A549 (cell line): ENCODE measurements around the gene PRKCZ. TPM values are rescaled to one million over a fixed set of nuclear protein-coding genes. Genes with fewer than 3 reads are reported as not detected.

ENCODE experiments used
- ATAC-seq, 2 experiments: fragments of 200-7000 bp in 1 of 2; fragments of >200 bp in 1 of 2; cut with Nextera tagmentation in 1 of 2; cut with Tn5 transposase in 1 of 2; 3 replicates each; pipeline versions ENCODE4 v1.8.0 to v1.9.1; 2018 to 2020; ENCODE audit warnings: mild to moderate bottlenecking in 1 of 2, moderate library complexity in 1 of 2
- CTCF ChIA-PET: fragments of 300-600 bp; sonication (Branson Sonifier 250); formaldehyde crosslinking; extraction: SDS; loops from one replicate; lab custom pipeline; 2021; ENCODE audit warnings: antibody characterized with exemption, inconsistent platforms; lab: Yijun Ruan, JAX
- POLR2A ChIA-PET: fragments of 350-600 bp; formaldehyde crosslinking; extraction: SDS; loops from one replicate; lab custom pipeline; 2021; ENCODE audit warnings: antibody characterized with exemption, inconsistent platforms; lab: Yijun Ruan, JAX
- DNase-seq, 2 experiments: peaks; one replicate each; pipeline versions ENCODE4 v3.0.0 to v3.0.0-alpha.2; 2011 to 2016; ENCODE audit warnings: low read depth in 1 of 2, low spot score in 1 of 2
- FAIRE-seq: peaks from 2 replicates; lab custom pipeline; 2011; peaks lifted over from hg19 to GRCh38; lab: Jason Lieb, UNC
- H3K27ac ChIP-seq, 2 experiments: fragments of >200 bp; sonication (Bioruptor Twin); formaldehyde crosslinking; 3 replicates each; pipeline ENCODE4 v1.5.1; 2016 to 2017
- H3K4me1 ChIP-seq: fragments of >200 bp; sonication (Bioruptor Twin); formaldehyde crosslinking; 3 replicates; pipeline ENCODE4 v1.6.1; 2016
- H3K4me2 ChIP-seq: fragments of >200 bp; sonication (Bioruptor Twin); formaldehyde crosslinking; 3 replicates; pipeline ENCODE4 v1.6.1; 2016
- H3K4me3 ChIP-seq: fragments of >200 bp; sonication (Bioruptor Twin); formaldehyde crosslinking; 3 replicates; pipeline ENCODE4 v1.5.1; 2016
- H3K9me3 ChIP-seq: fragments of >200 bp; sonication (Bioruptor Twin); formaldehyde crosslinking; 3 replicates; pipeline ENCODE4 v1.6.1; 2016
- CHD2 ChIP-seq: fragments of 150-350 bp; IDR thresholded peaks from 2 replicates; pipeline ENCODE4 v1.6.1; 2014; ENCODE audit warnings: low read length; ENCODE audit not compliant: partially characterized antibody
- EHF ChIP-seq: fragments of 250-450 bp; sonication (Bioruptor Pico); IDR thresholded peaks from 2 replicates; pipeline ENCODE4 v1.5.0; 2020; ENCODE audit warnings: mild to moderate bottlenecking
- EP300 ChIP-seq, 2 experiments: fragments of >200 bp; sonication (Bioruptor Twin); formaldehyde crosslinking; IDR thresholded peaks; 2 replicates in 1 of 2; 3 replicates in 1 of 2; pipeline ENCODE4 v1.6.1; 2016 to 2017
- FOSB ChIP-seq: fragments of 250-450 bp; sonication (Bioruptor Pico); IDR thresholded peaks from 2 replicates; pipeline ENCODE4 v1.5.0; 2020; ENCODE audit warnings: mild to moderate bottlenecking, moderate library complexity
- FOSL2 ChIP-seq, 2 experiments: fragments of 450-650 bp in 1 of 2; fragments of >200 bp in 1 of 2; sonication (Bioruptor Twin) in 1 of 2; formaldehyde crosslinking; IDR thresholded peaks; 2 replicates each; pipeline versions ENCODE4 v1.5.0 to v1.6.1; 2016 to 2020; ENCODE audit warnings: mild to moderate bottlenecking in 1 of 2, moderate library complexity in 1 of 2
- HEYL ChIP-seq: fragments of 250-450 bp; sonication (Bioruptor Pico); IDR thresholded peaks from 2 replicates; pipeline ENCODE4 v1.8.0; 2021; ENCODE audit warnings: mild to moderate bottlenecking, moderate library complexity
- HOXA7 ChIP-seq: fragments of 250-450 bp; sonication (Bioruptor Pico); IDR thresholded peaks from 2 replicates; pipeline ENCODE4 v1.5.0; 2020; ENCODE audit warnings: mild to moderate bottlenecking, moderate library complexity
- HOXB13 ChIP-seq: fragments of 250-450 bp; sonication (Bioruptor Pico); IDR thresholded peaks from 2 replicates; pipeline ENCODE4 v1.5.0; 2020; ENCODE audit warnings: low read depth, mild to moderate bottlenecking, moderate library complexity
- HOXB5 ChIP-seq: fragments of 250-450 bp; sonication (Bioruptor Pico); IDR thresholded peaks from 2 replicates; pipeline ENCODE4 v1.5.0; 2020; ENCODE audit warnings: mild to moderate bottlenecking, moderate library complexity
- JUN ChIP-seq, 2 experiments: fragments of >200 bp; sonication (Bioruptor Twin); formaldehyde crosslinking; IDR thresholded peaks; 2 replicates in 1 of 2; 3 replicates in 1 of 2; pipeline ENCODE4 v1.6.1; 2016 to 2017
- JUNB ChIP-seq: fragments of >200 bp; sonication (Bioruptor Twin); formaldehyde crosslinking; IDR thresholded peaks from 2 replicates; pipeline ENCODE4 v1.6.1; 2016
- KDM1A ChIP-seq: fragments of 200-600 bp; sonication (generic); IDR thresholded peaks from 2 replicates; pipeline ENCODE4 v1.6.1; 2016; ENCODE audit warnings: low read depth, mild to moderate bottlenecking
- MAZ ChIP-seq: fragments of 150-350 bp; IDR thresholded peaks from 2 replicates; pipeline ENCODE4 v1.6.1; 2014; ENCODE audit warnings: antibody characterized with exemption, low read depth, low read length, borderline replicate concordance
- POLR2A ChIP-seq: IDR thresholded peaks from 2 replicates; pipeline ENCODE4 v1.6.1; 2012; ENCODE audit warnings: mild to moderate bottlenecking, low read length
- RAD21 ChIP-seq, 2 experiments: fragments of >200 bp in 1 of 2; sonication (Bioruptor Twin) in 1 of 2; formaldehyde crosslinking in 1 of 2; IDR thresholded peaks in 1 of 2; conservative IDR thresholded peaks in 1 of 2; 2 replicates in 1 of 2; 3 replicates in 1 of 2; pipeline ENCODE4 v1.6.1; 2012 to 2018; ENCODE audit warnings: inconsistent platforms in 1 of 2
- RFX5 ChIP-seq: fragments of 450-650 bp; IDR thresholded peaks from 2 replicates; pipeline ENCODE4 v1.7.1; 2014; ENCODE audit warnings: antibody characterized with exemption, mild to moderate bottlenecking, moderate library complexity
- TFCP2L1 ChIP-seq: fragments of 250-450 bp; sonication (Bioruptor Pico); IDR thresholded peaks from 2 replicates; pipeline ENCODE4 v1.5.0; 2021; ENCODE audit warnings: mild to moderate bottlenecking
- TP53 ChIP-seq: fragments of 250-450 bp; sonication (Bioruptor Pico); IDR thresholded peaks from 2 replicates; pipeline ENCODE4 v1.5.0; 2021; ENCODE audit warnings: mild to moderate bottlenecking, moderate library complexity
- ZFP36 ChIP-seq: fragments of 450-650 bp; IDR thresholded peaks from 2 replicates; pipeline ENCODE4 v1.6.1; 2014; ENCODE audit warnings: borderline replicate concordance; ENCODE audit not compliant: partially characterized antibody
- ZSCAN20 ChIP-seq: fragments of 250-450 bp; sonication (Bioruptor Pico); IDR thresholded peaks from 2 replicates; pipeline ENCODE4 v1.8.0; 2022; ENCODE audit warnings: mild to moderate bottlenecking, moderate library complexity
- WGBS: methylation state at CpG from one replicate; pipeline ENCODE4 v1.1.6; 2017; ENCODE audit errors: missing lambda C conversion rate; 5-methylcytosine and 5-hydroxymethylcytosine counted together
- polyA plus RNA-seq, 4 experiments: library from polyadenylated mRNA; depleted of rRNA in 3 of 4; stranded (reverse); fragments of >200 nt; fragmentation: RNase III in 1 of 4; extraction: RNeasy Plus Mini Kit Qiagen cat#74134 plus additional on column Dnase treatment in 1 of 4; gene quantifications; 2 replicates in 3 of 4; 3 replicates in 1 of 4; pipeline ENCODE4 v1.2.3, GENCODE V29; 2011 to 2017
- TF ChIP-seq, protein P1 (sequence below): fragments of 450-650 bp; IDR thresholded peaks from 2 replicates; pipeline ENCODE4 v1.6.1; 2014; ENCODE audit warnings: antibody characterized with exemption
- TF ChIP-seq, protein P2 (sequence below): IDR thresholded peaks from 2 replicates; pipeline ENCODE4 v1.6.1; 2012
- TF ChIP-seq, protein P3 (sequence below): fragments of >200 bp; sonication (Bioruptor Twin); formaldehyde crosslinking; IDR thresholded peaks from 3 replicates; pipeline ENCODE4 v1.6.1; 2016
- TF ChIP-seq, protein P4 (sequence below): fragments of >200 bp; sonication (Bioruptor Twin); formaldehyde crosslinking; IDR thresholded peaks from 2 replicates; pipeline ENCODE4 v1.6.1; 2016
- TF ChIP-seq, protein P5 (sequence below): IDR thresholded peaks from 2 replicates; pipeline ENCODE4 v1.6.1; 2012; ENCODE audit warnings: low read depth, borderline replicate concordance
- TF ChIP-seq, protein P6 (sequence below): IDR thresholded peaks from 2 replicates; pipeline ENCODE4 v1.6.1; 2012

PRKCZ gene
- polyA plus RNA-seq, 2 of the 4 experiments (the other 2 are of a cell fraction) = 9.5 to 9.8 TPM

DNA sequence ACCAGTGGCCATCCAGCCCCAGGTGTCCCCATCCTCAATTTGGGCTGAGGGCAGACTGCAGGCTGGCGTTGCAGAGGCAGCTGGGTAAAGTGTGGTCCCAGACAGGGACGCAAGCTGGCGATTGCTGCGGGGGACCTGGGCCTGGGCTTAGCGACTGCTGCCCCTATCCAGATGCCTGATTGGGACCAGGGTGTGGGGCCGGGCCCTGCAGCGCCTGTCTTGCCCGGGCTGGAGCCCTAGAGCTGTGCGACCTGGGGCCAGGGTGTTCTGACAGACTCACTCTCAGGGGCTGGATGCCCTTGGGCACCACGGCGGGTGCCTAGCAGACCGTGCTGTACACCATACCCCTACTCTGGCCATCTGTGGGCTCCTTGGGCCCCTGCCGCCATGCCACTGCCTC is 160.6 kb downstream of the PRKCZ start:
- DNase-seq (no peak), FAIRE-seq (no peak), ATAC-seq (no peak)
- TF ChIP-seq, protein P1, sequence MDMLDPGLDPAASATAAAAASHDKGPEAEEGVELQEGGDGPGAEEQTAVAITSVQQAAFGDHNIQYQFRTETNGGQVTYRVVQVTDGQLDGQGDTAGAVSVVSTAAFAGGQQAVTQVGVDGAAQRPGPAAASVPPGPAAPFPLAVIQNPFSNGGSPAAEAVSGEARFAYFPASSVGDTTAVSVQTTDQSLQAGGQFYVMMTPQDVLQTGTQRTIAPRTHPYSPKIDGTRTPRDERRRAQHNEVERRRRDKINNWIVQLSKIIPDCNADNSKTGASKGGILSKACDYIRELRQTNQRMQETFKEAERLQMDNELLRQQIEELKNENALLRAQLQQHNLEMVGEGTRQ = no peak
- TF ChIP-seq RFX5 = no peak
- no peak for TF ChIP-seq HOXB5 (CRISPR knock-in tag)
- TF ChIP-seq, protein P2, sequence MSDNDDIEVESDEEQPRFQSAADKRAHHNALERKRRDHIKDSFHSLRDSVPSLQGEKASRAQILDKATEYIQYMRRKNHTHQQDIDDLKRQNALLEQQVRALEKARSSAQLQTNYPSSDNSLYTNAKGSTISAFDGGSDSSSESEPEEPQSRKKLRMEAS = no peak
- no peak for TF ChIP-seq TFCP2L1 (CRISPR knock-in tag)
- TF ChIP-seq, protein P3, sequence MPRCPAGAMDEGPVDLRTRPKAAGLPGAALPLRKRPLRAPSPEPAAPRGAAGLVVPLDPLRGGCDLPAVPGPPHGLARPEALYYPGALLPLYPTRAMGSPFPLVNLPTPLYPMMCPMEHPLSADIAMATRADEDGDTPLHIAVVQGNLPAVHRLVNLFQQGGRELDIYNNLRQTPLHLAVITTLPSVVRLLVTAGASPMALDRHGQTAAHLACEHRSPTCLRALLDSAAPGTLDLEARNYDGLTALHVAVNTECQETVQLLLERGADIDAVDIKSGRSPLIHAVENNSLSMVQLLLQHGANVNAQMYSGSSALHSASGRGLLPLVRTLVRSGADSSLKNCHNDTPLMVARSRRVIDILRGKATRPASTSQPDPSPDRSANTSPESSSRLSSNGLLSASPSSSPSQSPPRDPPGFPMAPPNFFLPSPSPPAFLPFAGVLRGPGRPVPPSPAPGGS = no peak
- no peak for TF ChIP-seq KDM1A
- Histone ChIP-seq H3K4me1 (peaks cover 72% of the 10 kb centered on the region), H3K4me2 (no peak overlapping the region), H3K9me3 (no peaks in the 10 kb centered on the region), H3K4me3 (no peak overlapping the region), H3K27ac (peak overlapping the region; percentile 42 to 97; a peak in 4 of 6 replicates)
- WGBS = 91% methylated on average over 11 of the region's 13 CpGs
- POLR2A ChIA-PET = no interaction called here
- CTCF ChIA-PET = interaction anchor here (0.6 to 4.9 kb wide), 3 partner anchors 13 to 171 kb away, joined by 3 to 30 read pairs (median 11); partner anchors contain the start of gene FAAP20

DNA sequence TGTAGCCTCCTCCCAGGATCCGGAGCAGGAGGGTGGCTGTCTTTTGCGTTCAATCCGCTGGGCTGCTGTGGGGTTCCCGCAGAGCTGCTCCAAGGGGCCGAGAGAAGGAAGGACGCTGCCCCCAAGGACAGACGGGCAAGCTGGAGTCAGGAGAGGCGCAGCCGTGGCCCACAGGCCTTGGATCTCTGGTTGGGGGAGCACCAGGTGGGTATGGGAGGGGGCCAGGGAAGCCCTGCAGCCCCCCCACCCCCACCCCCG is 162.0 kb downstream of the PRKCZ start:
- H3K27ac ChIP-seq = peak overlapping the region; percentile 99 to 100
- no peak for FAIRE-seq

DNA sequence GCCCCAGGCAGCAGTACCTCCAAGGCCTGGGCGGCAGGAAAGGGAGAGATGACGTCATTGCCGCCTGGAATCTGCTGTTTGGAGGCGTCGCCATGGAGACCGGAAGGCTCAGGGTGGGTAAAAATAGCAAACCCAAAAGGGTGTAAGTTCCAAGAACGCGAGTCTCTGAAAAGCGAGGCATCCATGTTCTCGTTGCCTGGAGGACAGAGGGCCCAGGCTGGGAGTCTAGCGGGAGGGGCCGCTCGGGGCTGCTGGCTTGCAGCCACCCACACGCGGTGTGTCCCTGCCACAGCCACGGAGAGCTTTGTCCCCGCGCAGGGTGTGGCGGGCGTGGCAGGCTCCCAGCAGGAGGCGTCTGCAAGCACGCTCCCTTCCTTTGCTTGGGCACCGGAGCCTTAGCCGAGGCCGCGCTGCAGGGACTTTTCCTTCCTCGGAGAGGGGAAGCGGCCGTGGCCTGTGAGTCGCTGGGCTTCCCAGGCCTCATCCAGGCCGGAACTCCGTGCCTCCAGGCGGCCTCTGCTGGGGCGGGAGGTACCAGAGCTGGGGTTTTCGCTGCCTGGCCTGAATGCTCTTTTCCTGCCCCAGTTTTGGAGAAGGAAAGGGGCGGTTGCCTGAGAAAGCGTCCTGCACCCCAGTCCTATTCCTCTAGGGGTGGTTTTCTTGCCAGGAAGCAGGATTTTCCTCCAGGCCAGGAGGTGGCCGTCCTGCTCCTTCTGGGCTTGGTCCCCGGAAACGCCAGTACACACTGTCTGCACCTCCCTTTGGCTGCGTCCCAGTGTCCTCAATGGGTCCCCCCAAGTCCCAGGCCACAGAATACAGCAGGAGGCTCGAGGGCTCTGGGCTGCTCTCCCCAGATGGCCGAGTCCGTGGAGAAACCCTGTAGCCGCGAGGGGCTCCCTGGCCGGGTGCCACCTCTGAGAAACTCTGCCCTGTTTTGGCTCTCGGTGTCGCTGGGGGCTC is 162.6 kb downstream of the PRKCZ start:
- POLR2A ChIA-PET = interaction anchor here (0.9 to 1.7 kb wide), 6 partner anchors 11 to 179 kb away, joined by 3 to 9 read pairs (median 4); partner anchors contain the start of genes MORN1, RER1 and SKI
- peak; percentile 90 to 95 for DNase-seq
- TF ChIP-seq HEYL (CRISPR knock-in tag) (peak; percentile 66; the same call in 1 of the 2 replicates), EP300 (IDR thresholded peaks at IDR 0.05) (no peak), RAD21 (conservative IDR thresholded peaks at IDR 0.05 in 1 of 2, IDR thresholded peaks at IDR 0.05 in 1 of 2) (peak in 1 of 2 experiments; percentile 20; a peak in 1 of 5 replicates), FOSL2 (IDR thresholded peaks at IDR 0.05) (no peak), FOSL2 (CRISPR knock-in tag; IDR thresholded peaks at IDR 0.05) (peak; percentile 69; the same call in 1 of the 2 replicates), TP53 (CRISPR knock-in tag) (no peak), HOXB13 (CRISPR knock-in tag) (peak; percentile 91), EHF (CRISPR knock-in tag) (0 out of 2 replicates have a peak, but pooled peaks have one; percentile 40), ZSCAN20 (CRISPR knock-in tag) (0 out of 2 replicates have a peak, but pooled peaks have one; percentile 36), POLR2A (peak; percentile 41), JUN (IDR thresholded peaks at IDR 0.05) (0 out of 5 replicates have a peak, but pooled peaks have one; percentile 33 to 37), FOSB (no peak), MAZ (no peak)
- TF ChIP-seq, protein P2 = peak; percentile 85
- TF ChIP-seq, protein P4, sequence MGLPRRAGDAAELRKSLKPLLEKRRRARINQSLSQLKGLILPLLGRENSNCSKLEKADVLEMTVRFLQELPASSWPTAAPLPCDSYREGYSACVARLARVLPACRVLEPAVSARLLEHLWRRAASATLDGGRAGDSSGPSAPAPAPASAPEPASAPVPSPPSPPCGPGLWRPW = no peak
- TF ChIP-seq, protein P5, sequence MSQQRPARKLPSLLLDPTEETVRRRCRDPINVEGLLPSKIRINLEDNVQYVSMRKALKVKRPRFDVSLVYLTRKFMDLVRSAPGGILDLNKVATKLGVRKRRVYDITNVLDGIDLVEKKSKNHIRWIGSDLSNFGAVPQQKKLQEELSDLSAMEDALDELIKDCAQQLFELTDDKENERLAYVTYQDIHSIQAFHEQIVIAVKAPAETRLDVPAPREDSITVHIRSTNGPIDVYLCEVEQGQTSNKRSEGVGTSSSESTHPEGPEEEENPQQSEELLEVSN = peak; percentile 84
- TF ChIP-seq, protein P6, sequence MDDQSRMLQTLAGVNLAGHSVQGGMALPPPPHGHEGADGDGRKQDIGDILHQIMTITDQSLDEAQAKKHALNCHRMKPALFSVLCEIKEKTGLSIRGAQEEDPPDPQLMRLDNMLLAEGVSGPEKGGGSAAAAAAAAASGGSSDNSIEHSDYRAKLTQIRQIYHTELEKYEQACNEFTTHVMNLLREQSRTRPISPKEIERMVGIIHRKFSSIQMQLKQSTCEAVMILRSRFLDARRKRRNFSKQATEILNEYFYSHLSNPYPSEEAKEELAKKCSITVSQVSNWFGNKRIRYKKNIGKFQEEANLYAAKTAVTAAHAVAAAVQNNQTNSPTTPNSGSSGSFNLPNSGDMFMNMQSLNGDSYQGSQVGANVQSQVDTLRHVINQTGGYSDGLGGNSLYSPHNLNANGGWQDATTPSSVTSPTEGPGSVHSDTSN = no peak

More for the DNA sequence above, 162.0 kb downstream of the PRKCZ start:
- ATAC-seq (peak; percentile 20 to 38), DNase-seq (no peak)
- H3K4me2 ChIP-seq = peak overlapping the region; percentile 76
- POLR2A ChIA-PET = interaction anchor here (0.9 to 1.7 kb wide), 6 partner anchors 12 to 180 kb away, joined by 3 to 9 read pairs (median 4); partner anchors contain the start of genes MORN1, RER1 and SKI
- no CpG with 5 or more reads among the region's 10 CpGs for WGBS
- CTCF ChIA-PET = interaction anchor here (0.8 to 2.0 kb wide), 9 partner anchors 9 to 172 kb away, joined by 3 to 14 read pairs (median 4); no protein-coding TSS in a partner anchor
- H3K4me1 ChIP-seq = peaks cover 61% of the 10 kb centered on the region
- H3K9me3 ChIP-seq = no peaks in the 10 kb centered on the region
- peak overlapping the region; percentile 32 for H3K4me3 ChIP-seq
- TF ChIP-seq RAD21 (conservative IDR thresholded peaks at IDR 0.05 in 1 of 2, IDR thresholded peaks at IDR 0.05 in 1 of 2) = no peak
- no peak for TF ChIP-seq HOXA7 (CRISPR knock-in tag)
- no peak for TF ChIP-seq ZFP36
- TF ChIP-seq, protein P1 = no peak
- no peak for TF ChIP-seq JUNB
- no peak for TF ChIP-seq CHD2
- no peak for TF ChIP-seq EP300 (IDR thresholded peaks at IDR 0.05)
- no peak for TF ChIP-seq HOXB13 (CRISPR knock-in tag)

More for the DNA sequence above, 162.6 kb downstream of the PRKCZ start:
- ATAC-seq (peak; percentile 64 to 72), FAIRE-seq (no peak)
- peak overlapping the region; percentile 99 to 100 for H3K27ac ChIP-seq
- CTCF ChIA-PET = interaction anchor here (0.8 to 2.0 kb wide), 7 partner anchors 8 to 195 kb away, joined by 3 to 14 read pairs (median 5); no protein-coding TSS in a partner anchor
- H3K4me3 ChIP-seq = peak overlapping the region; percentile 32
- peaks cover 55% of the 10 kb centered on the region for H3K4me1 ChIP-seq
- 1% methylated on average over 9 of the region's 49 CpGs for WGBS
- H3K9me3 ChIP-seq = no peaks in the 10 kb centered on the region
- peak overlapping the region; percentile 76 for H3K4me2 ChIP-seq
